NCI-H82 treated with DMSO at 0.1 percent for 48 hours (cell line): ENCODE results near the gene RASL10B.
"Not testable (repeated sequence)": the region's sequence is repeated elsewhere in the genome, so short reads cannot be mapped to it uniquely, and the experiment has no call there.

Source experiments
- DNase-seq: peaks from one replicate; lab custom pipeline; 2025; ENCODE audit not compliant: unreplicated experiment; lab: John Stamatoyannopoulos, UW

The RASL10B gene

GRCh38 chr17:35731239-35731916, at the start of gene RASL10B:
Gene RASL10B (plus strand): TSS chr17:35731639. CDS start chr17:35735185, 3,546 bp downstream.
- DNase-seq = peak; percentile 47

DNA sequence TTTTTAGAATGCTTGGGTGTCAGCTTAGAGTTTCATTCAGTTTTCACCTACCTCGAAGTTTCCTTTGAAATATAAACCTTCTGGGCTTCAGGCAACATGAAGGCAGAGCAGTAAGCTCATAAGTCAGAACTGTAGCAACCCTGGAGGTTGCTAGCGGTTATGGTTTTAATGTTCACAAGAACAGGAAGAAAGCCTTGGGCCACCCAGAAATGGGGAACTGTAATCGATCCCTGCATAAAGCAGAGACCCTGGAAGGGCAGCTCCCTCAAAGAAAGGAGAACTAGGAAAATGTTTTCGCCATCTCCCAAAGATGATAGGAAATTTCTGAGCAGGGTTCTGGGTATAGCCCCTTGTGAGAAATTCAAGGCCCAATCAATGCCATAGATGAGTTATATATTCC, 47.8 kb upstream of the RASL10B start:
- no peak for DNase-seq

DNA sequence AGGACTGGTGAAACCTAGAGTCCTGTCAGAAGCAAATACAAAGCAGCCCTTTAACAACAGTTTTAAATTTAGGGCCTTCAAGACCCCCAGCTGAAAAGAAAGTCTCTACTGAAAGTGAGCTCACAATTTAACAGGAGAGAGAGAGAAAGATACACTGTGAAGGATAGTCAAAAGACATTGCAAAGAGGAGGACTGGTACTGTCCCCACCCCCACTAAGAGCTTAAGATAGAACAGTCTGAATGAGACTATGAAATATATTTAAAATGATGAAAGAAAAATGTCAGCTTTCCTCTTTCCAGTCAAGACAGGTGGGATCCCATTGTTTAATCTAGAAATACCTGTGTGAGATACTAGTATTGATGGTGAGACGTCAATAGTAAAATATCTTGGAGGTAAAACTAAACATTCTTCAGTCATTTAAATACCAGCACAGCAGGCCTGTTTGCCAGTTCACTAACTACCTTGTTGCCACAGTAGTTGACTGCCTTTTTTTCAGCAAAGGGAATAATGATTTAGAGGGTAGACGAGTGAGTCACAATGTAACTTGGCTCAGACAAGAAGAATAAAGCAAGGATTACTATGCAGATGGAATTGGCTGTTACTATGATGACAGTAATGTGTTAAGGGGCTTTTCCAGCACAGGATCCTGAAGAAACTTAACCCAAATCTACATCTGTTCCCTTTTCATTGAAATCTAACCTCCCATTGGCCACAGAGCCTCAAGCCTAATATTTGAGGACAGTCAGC, 47.2 kb upstream of the RASL10B start:
- no peak for DNase-seq

DNA sequence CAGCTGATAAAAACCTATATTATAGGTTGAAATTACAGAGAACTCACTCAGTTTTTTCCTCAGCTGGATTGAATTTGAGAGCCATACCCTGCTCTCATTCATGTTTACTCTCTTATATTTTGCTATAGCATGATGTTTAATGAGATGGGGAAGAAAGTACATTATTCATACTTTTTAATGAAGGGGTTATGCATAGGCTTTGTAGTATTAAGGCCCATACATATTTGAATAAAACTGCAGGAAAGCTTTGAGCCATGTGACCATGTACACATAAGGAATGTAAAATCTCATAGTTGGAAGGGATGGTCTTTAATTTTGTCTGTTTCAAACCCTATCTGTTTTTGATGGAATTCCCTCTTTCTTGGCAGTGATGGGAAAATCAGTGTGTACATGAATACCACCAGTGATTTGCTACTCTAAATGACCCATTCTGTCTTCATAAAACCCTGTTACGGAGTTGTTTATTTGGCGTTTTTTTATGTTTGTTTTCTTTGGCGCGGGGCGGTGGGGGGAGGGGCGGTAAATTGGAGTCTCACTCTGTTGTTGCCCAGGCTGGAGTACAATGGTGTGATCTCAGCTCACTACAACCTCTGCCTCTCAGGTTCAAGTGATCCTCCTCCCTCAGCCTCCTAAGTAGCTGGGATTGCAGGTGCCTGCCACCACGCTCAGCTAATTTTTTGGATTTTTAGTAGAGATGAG, 38.8 kb upstream of the RASL10B start:
- no peak for DNase-seq

DNA sequence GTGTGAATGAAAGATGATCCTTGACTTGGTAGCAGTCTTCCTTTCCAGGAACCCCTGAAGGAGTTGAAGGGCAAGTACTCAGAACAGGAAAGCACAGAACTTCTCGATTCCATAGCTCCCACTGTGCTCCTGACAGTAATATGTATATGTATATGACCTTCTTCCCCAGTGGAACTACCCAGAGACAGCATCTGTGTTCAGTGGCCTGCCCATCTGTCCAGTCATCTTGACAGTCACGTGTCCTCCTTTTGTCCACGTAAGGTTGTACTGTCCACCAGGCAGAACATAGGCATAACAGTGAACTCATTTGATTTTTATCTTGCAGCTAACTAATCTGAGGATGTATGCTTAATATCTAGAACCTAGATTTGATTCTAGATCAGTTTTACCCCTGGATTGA, 37.8 kb upstream of the RASL10B start:
- no peak for DNase-seq

DNA sequence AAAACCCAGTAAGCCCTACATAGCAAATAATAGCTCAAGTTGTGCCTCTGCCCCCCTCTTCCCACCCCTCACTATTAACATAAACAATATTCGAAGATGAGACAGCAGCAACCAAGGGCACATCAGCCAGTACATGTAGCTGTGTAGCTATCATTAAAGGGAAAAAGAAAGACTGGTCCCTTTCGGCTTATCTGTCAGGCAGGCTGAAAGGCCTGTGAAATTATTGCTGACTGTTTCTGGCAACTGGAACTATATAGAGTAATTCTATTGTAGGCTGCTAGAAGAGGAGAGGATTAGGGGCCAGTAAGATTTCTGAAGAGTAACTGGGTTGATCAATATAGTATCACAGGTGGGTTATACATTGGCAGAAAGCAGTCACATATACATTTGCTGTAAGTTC, 36.5 kb upstream of the RASL10B start:
- DNase-seq = no peak

DNA sequence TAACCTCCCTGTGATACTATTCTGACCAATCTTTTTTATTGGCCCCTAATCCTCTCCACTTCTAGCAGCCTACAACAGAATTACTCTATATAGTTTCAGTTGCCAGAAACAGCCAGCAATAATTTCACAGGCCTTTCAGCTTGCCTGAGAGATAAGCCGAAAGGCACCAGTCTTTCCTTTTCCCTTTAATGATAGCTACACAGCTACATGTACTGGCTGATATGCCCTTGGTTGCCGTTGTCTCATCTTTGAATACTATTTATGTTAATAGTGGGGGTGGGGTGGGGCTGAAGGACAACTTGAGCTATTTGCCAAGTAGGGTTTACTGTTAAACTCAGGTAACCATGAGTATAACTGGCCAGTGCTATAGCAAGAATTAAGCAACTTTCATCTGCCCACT, 35.8 kb upstream of the RASL10B start:
- DNase-seq = no peak

- DNase-seq = no peak
Measured at GRCh38 chr17:35698800-35699199, 32.6 kb upstream of the RASL10B start.

DNA sequence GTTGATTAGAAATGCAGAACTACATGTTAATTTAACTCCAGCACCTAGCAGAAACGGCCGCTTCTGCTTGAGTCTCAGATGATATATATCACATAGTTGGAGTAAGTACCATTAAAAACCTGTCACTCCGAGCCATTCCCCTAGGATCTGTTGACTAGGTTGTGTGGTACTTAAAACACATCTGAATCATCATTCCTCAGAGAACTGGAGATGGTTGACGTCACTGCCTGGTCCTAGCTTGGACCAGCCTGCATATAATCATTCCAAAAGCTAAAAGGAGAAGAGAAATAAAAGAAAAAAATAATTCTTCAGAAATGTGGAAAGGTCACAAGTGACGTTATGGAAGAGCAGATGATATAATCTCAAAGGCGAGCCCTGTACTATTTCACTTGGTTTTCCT, 31.3 kb upstream of the RASL10B start:
- DNase-seq = no peak

GRCh38 chr17:35701491-35701890, 29.9 kb upstream of the RASL10B start:
- DNase-seq = no peak

GRCh38 chr17:35703308-35703707, 28.1 kb upstream of the RASL10B start:
- DNase-seq = not testable (repeated sequence)

GRCh38 chr17:35705230-35705629, 26.2 kb upstream of the RASL10B start:
- peak; percentile 22 for DNase-seq

- no peak for DNase-seq
Measured at GRCh38 chr17:35705705-35706104, 25.7 kb upstream of the RASL10B start.

GRCh38 chr17:35708149-35708548, 23.3 kb upstream of the RASL10B start:
- no peak for DNase-seq

DNA sequence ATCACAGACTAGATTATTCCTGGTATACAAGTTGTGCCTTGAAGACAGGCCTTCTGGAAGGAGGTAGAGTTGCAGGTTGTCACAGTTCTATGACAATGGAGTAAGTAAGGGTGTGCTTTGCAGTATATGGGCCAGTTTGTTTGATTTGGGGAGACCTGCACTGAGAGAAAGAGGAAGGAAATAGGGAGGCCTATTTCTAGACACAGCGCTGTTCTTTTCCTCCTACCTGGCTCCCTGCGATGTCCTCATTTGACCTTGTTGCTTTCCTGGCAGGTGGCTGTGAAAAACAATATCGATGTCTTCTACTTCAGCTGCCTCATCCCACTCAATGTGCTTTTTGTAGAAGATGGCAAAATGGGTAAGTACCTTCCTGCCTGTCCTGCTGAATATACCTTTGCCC, 22.5 kb upstream of the RASL10B start:
- no peak for DNase-seq

DNA sequence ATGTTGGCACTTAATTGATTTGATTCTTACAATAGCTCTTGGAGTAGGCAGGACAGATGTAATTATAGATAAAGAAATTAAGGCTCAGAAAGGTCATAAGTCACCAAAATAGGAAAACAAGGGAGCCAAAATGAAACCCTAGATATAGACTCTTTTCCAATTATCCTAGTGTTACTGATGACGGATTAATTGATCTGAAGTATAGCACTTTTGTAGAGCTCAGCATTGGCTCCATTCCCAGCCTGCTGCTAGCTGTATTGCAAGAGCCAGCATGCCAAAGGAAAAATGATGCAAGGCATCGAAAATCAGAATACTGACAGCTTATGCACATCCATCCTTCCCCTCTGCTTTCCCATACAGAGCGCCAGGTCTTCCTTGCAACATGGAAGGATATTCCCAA, 21.6 kb upstream of the RASL10B start:
- no peak for DNase-seq

DNA sequence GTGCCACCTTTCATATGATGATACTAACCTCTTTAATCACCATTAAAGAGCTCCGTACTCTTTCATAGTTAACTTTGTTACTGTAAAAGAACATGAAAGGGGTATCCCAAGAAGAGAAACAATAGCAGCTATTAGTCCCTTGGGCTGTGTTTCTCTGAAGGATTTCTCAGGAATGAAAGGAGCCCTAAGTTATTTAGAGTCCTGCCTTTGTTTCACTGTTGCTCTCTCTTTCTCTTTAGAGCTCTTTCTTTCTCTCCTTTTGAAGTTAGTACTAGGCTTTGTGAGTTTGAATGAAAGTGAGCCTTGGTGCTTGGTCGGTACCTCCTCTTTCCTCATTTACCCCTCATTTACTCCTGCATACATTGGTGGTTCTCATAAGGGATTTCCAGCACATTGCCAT, 20.5 kb upstream of the RASL10B start:
- no peak for DNase-seq

DNA sequence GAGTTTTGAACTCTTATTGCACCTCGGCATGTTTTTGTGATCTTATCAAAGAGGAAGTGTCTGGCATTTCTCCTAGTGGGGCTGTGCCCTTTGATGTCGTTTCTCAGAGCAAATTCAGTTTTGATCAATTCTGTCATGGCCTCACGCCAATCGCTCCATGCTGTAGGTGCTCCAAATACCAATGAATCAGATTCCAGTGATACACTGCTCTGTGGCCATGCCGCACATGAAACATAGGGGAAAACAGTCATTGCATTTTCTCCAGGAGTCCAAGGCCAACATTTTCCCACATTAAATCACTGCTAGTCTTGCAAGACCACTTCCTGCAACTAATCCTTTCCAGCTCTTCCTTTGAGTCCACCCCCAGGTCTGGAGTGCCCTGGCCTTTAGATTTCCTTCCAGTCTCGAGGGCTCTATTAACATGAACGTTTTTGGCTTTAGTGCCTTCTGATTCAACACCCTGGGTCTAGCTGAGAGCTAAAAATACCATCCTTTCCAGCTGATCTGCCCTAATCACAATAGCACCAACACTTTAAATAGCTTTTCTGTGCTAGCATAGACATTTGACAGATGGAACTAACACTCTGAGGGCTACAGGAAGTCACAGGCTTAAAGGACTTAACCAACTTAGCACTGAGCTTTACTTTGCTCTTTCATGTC, 18.2 kb upstream of the RASL10B start:
- DNase-seq = peak; percentile 81

GRCh38 chr17:35714988-35715387, 16.5 kb upstream of the RASL10B start:
- DNase-seq = no peak

DNA sequence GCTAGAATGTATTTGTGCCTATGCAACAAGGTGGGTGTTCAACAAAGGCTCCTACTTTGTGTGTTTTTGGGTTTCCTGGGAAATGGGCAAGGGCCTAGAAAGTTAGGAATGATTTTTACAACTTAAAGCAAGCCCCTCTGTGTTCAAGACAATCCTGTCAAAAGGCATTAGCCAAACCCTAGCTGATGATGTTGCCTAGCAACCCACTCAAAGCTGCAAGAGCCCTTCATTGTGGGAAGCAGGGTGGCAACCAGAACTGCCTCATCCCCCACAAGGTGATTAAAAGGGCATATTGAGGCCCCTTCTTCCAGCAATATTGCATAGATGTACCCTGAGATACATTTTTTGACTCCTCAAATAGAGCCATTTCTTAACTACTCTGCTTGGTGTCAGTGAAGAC, 16.0 kb upstream of the RASL10B start:
- DNase-seq = peak; percentile 21

GRCh38 chr17:35716173-35716572, 15.3 kb upstream of the RASL10B start:
- DNase-seq = no peak
